IPS DF 4.7 (cell line): ENCODE data around the gene PGS1.

Experiments used
- DNase-seq: peaks from one replicate; pipeline ENCODE4 v3.0.0-alpha.2; 2013; ENCODE audit warnings: low spot score; ENCODE audit errors: extremely low read depth

Gene PGS1

GRCh38 chr17:78423961-78424675 is 45.7 kb downstream of the PGS1 start:
- no peak for DNase-seq

GRCh38 chr17:78425429-78425828 is 47.0 kb downstream of the PGS1 start:
- DNase-seq, result no peak

GRCh38 chr17:78426293-78426879 is 47.9 kb downstream of the PGS1 start:
- no peak for DNase-seq

- DNase-seq, result no peak
Measured at GRCh38 chr17:78427140-78427539, 48.7 kb downstream of the PGS1 start.

- DNase-seq, result no peak
Measured at GRCh38 chr17:78428025-78428575, 49.7 kb downstream of the PGS1 start.

GRCh38 chr17:78428836-78429617 is 50.6 kb downstream of the PGS1 start:
- DNase-seq, result no peak

GRCh38 chr17:78429618-78429995 is 51.2 kb downstream of the PGS1 start:
- DNase-seq, result no peak

- DNase-seq, result no peak
Measured at GRCh38 chr17:78430892-78431691, 52.6 kb downstream of the PGS1 start.

- no peak for DNase-seq
Measured at GRCh38 chr17:78431692-78431958, 53.2 kb downstream of the PGS1 start.

GRCh38 chr17:78432226-78433012 is 54.0 kb downstream of the PGS1 start:
- DNase-seq, result no peak

- DNase-seq, result no peak
Measured at GRCh38 chr17:78433013-78433727, 54.7 kb downstream of the PGS1 start.

GRCh38 chr17:78433780-78434335 is 55.4 kb downstream of the PGS1 start:
- DNase-seq, result no peak

GRCh38 chr17:78434455-78435329 is 56.2 kb downstream of the PGS1 start:
- no peak for DNase-seq

GRCh38 chr17:78435330-78436005 is 57.0 kb downstream of the PGS1 start:
- DNase-seq, result no peak

- DNase-seq, result no peak
Measured at GRCh38 chr17:78437508-78438169, 59.2 kb downstream of the PGS1 start.

GRCh38 chr17:78438271-78438691 is 59.8 kb downstream of the PGS1 start:
- no peak for DNase-seq

GRCh38 chr17:78438694-78439325 is 60.4 kb downstream of the PGS1 start:
- no peak for DNase-seq
